Fibroblast of lung (primary cell): ENCODE results near the gene SLC1A7.

ENCODE experiments used
- CTCF ChIP-seq, 2 donors: IDR thresholded peaks in 1 of 2; conservative IDR thresholded peaks in 1 of 2; 1 replicate in 1 of 2; 2 replicates in 1 of 2; pipeline ENCODE4 v1.5.1; 2011 to 2012; ENCODE audit warnings: low read length in 2 of 2, control low read depth in 1 of 2, inconsistent platforms in 1 of 2, low read depth in 1 of 2, mild to moderate bottlenecking in 1 of 2
- EZH2 ChIP-seq: IDR thresholded peaks from 2 replicates; pipeline ENCODE4 v1.5.1; 2012; ENCODE audit warnings: low read length, control low read depth, mild to moderate bottlenecking; ENCODE audit errors: missing control alignments

DNA sequence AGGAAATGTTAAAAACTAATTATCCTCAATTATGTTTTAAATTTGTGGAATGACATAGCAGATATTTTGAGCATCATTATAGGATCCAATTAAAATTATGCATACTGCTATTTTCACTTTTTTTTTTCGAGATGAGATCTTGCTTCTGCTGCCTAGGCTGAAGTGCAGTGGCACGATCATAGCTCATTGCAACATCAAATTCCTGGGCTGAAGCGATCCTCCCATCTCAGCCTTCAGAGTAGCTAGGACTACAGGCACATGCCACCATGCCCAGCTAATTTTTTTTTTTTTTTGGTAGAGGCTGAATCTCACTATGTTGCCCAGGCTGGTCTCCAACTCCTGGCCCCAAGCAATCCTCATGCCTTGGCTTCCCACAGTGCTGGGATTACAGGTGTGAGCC is 11.3 kb upstream of the SLC1A7 start:
- TF ChIP-seq CTCF (conservative IDR thresholded peaks at IDR 0.05 in 1 of 2, IDR thresholded peaks at IDR 0.05 in 1 of 2; ENCODE audit: low read depth in 1 of 2, low read length in 2 of 2), result no peak
- TF ChIP-seq EZH2, result no peak
